Skeletal muscle cell (primary cell): ENCODE results near the gene SMCO2.

Source experiments
- DNase-seq: peaks from one replicate; pipeline ENCODE4 v3.0.0-alpha.2; 2010; ENCODE audit warnings: low read depth
- H3K4me3 ChIP-seq: 2 replicates; pipeline ENCODE4 v1.5.1; 2011; ENCODE audit warnings: low read depth, mild to moderate bottlenecking, control low read depth, low read length, moderate library complexity

Gene SMCO2

GRCh38 chr12:27517961-27518665 is 71.6 kb downstream of the SMCO2 start:
- no peak for DNase-seq
- no peak overlapping the region for H3K4me3 ChIP-seq

- DNase-seq = no peak
- H3K4me3 ChIP-seq = no peak overlapping the region
These were observed 74.5 kb downstream of the SMCO2 start for GRCh38 chr12:27521066-27521465.

- no peak for DNase-seq
- H3K4me3 ChIP-seq = no peak overlapping the region
These were observed 75.4 kb downstream of the SMCO2 start for GRCh38 chr12:27521981-27522380.

- no peak for DNase-seq
These were observed 76.7 kb downstream of the SMCO2 start for GRCh38 chr12:27523305-27523641.

GRCh38 chr12:27523642-27524493 is 77.3 kb downstream of the SMCO2 start, which contains the start of gene PPFIBP1:
PPFIBP1 (plus strand) TSS chr12:27524206; CDS start chr12:27633397, 109,191 bp downstream.
- peak within 1 kb of the TSS; percentile 82 for H3K4me3 ChIP-seq
- peak; percentile 96 for DNase-seq

More at GRCh38 chr12:27523305-27523641, 76.7 kb downstream of the SMCO2 start:
- peak overlapping the region; percentile 82 for H3K4me3 ChIP-seq

GRCh38 chr12:27524494-27524835 is 77.9 kb downstream of the SMCO2 start:
- H3K4me3 ChIP-seq = peak overlapping the region; percentile 82
- DNase-seq = no peak

GRCh38 chr12:27524839-27525753 is 78.6 kb downstream of the SMCO2 start:
- H3K4me3 ChIP-seq = peak overlapping the region; percentile 82
- DNase-seq = peak; percentile 64

GRCh38 chr12:27527512-27527911 is 81.0 kb downstream of the SMCO2 start:
- DNase-seq = no peak
- H3K4me3 ChIP-seq = no peak overlapping the region

GRCh38 chr12:27528788-27529187 is 82.3 kb downstream of the SMCO2 start:
- no peak for DNase-seq
- H3K4me3 ChIP-seq = no peak overlapping the region

GRCh38 chr12:27530157-27530922 is 83.8 kb downstream of the SMCO2 start:
- DNase-seq = no peak
- H3K4me3 ChIP-seq = no peak overlapping the region

- no peak overlapping the region for H3K4me3 ChIP-seq
- DNase-seq = no peak
These were observed 85.4 kb downstream of the SMCO2 start for GRCh38 chr12:27531896-27532295.

GRCh38 chr12:27534060-27534764 is 87.7 kb downstream of the SMCO2 start:
- no peak overlapping the region for H3K4me3 ChIP-seq
- no peak for DNase-seq

- DNase-seq = no peak
- no peak overlapping the region for H3K4me3 ChIP-seq
These were observed 88.2 kb downstream of the SMCO2 start for GRCh38 chr12:27534765-27535161.

- no peak overlapping the region for H3K4me3 ChIP-seq
- no peak for DNase-seq
These were observed 88.8 kb downstream of the SMCO2 start for GRCh38 chr12:27535318-27535717.

GRCh38 chr12:27537855-27538675 is 91.5 kb downstream of the SMCO2 start:
- no peak for DNase-seq
- H3K4me3 ChIP-seq = no peak overlapping the region

GRCh38 chr12:27539191-27539631 is 92.7 kb downstream of the SMCO2 start:
- H3K4me3 ChIP-seq = no peak overlapping the region
- DNase-seq = peak; percentile 68

- no peak for DNase-seq
- H3K4me3 ChIP-seq = no peak overlapping the region
These were observed 94.6 kb downstream of the SMCO2 start for GRCh38 chr12:27541031-27541719.
